Measurements from ENCODE around the gene PNPLA8. TPM values are rescaled to one million over a fixed set of nuclear protein-coding genes. Genes with fewer than 3 reads are reported as not detected.

Gene PNPLA8
- total RNA-seq, 1 donor from 2014 or later = 33.4 TPM

DNA sequence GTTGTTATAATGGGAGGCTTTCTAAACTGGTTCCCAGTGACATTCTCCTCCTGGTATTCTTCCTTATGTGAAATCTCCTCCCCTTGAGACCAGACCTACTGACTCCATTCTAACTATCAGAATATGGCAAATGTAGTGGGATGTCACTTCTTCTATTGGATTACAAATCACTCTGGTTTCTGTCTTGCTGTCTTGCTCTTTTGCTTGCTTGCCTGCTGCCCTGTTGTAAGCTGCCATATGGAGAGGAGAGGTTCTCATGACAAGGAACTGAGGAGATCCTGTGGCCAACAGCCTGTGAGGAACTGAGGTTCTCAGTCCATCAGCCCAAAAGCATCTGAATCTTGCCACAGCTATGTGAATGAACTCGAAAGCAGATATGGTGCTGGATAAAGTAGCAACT lies 65.0 kb downstream of the PNPLA8 start:
- H2AFZ ChIP-seq (replicated peaks) = no peak overlapping the region
- no peaks in the 10 kb centered on the region for H3K36me3 Mint-ChIP-seq

DNA sequence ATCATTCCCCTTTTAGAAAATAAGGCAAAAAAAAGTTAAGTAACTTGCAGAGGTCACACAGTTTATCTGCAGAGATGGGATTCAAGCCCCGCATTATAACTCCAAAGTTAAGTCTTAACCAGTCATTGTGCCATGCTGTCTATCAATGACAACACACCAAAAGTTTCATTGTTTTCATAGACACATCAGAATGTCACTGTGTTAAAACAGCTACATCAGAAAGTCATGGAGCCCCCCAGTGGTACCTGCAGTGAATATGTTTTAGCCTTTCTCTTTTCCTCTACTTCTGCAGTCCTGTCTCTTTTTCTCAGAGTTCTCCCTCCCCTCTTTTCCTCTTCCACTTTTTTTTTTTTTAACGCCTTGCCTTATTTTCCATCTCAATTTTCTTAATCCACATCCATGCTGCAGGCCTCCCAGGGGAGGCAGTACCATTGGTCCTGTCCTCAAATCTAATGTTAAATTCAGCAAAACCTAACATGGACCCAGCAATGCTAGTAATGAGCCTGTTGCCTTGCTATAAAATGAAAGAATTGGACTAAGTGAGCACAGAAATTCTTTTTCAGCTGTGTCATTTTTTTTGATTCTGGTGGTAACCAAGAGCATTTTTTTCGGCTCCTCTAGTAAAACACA lies 65.9 kb downstream of the PNPLA8 start:
- Histone ChIP-seq H3K36me3 (no peaks in the 10 kb centered on the region), H3F3A (ENCODE audit: low read depth) (peaks cover 33% of the 10 kb centered on the region), H3K4me3 (no peak overlapping the region), H3K9ac (no peak overlapping the region), H3K27ac (no peak overlapping the region), H4K20me1 (ENCODE audit: low read depth) (no peaks in the 10 kb centered on the region), H2AFZ (replicated peaks) (no peak overlapping the region), H3K4me2 (no peak overlapping the region), H3K27me3 (peaks cover 36% of the 10 kb centered on the region), H3K79me2 (ENCODE audit: low read depth) (no peaks in the 10 kb centered on the region), H3K9me3 (ENCODE audit: low read depth) (no peaks in the 10 kb centered on the region), H3K4me1 (peaks cover 6% of the 10 kb centered on the region)
- Mint-ChIP-seq H3K9me3 (no peaks in the 10 kb centered on the region), H3K27me3 (ENCODE audit: insufficient read depth, low read depth) (peaks cover 18% of the 10 kb centered on the region), H3K27ac (no peak overlapping the region), H3K4me3 (no peak overlapping the region), H3K36me3 (no peaks in the 10 kb centered on the region), H3K4me1 (peaks cover 19% of the 10 kb centered on the region)
- peak; percentile 58 for DNase-seq (ENCODE audit: low spot score)
- no peak for TF ChIP-seq EZH2phosphoT487 (IDR thresholded peaks at IDR 0.05)
- TF ChIP-seq, protein P1, sequence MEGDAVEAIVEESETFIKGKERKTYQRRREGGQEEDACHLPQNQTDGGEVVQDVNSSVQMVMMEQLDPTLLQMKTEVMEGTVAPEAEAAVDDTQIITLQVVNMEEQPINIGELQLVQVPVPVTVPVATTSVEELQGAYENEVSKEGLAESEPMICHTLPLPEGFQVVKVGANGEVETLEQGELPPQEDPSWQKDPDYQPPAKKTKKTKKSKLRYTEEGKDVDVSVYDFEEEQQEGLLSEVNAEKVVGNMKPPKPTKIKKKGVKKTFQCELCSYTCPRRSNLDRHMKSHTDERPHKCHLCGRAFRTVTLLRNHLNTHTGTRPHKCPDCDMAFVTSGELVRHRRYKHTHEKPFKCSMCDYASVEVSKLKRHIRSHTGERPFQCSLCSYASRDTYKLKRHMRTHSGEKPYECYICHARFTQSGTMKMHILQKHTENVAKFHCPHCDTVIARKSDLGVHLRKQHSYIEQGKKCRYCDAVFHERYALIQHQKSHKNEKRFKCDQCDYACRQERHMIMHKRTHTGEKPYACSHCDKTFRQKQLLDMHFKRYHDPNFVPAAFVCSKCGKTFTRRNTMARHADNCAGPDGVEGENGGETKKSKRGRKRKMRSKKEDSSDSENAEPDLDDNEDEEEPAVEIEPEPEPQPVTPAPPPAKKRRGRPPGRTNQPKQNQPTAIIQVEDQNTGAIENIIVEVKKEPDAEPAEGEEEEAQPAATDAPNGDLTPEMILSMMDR (IDR thresholded peaks at IDR 0.05) = peak; percentile 62

More for the DNA sequence above, 65.0 kb downstream of the PNPLA8 start:
- no peaks in the 10 kb centered on the region for H3K79me2 ChIP-seq (ENCODE audit: low read depth)
- H3K27ac ChIP-seq = no peak overlapping the region
- no peak overlapping the region for H3K4me2 ChIP-seq
- H3K27me3 ChIP-seq = peaks cover 26% of the 10 kb centered on the region
- Mint-ChIP-seq H3K27me3 (ENCODE audit: insufficient read depth, low read depth) (peaks cover 18% of the 10 kb centered on the region), H3K9me3 (no peaks in the 10 kb centered on the region), H3K4me1 (peaks cover 19% of the 10 kb centered on the region), H3K27ac (no peak overlapping the region), H3K4me3 (no peak overlapping the region)
- TF ChIP-seq EZH2phosphoT487 (IDR thresholded peaks at IDR 0.05) (no peak), EZH2 (IDR thresholded peaks at IDR 0.05) (no peak)
- TF ChIP-seq, protein P1 (IDR thresholded peaks at IDR 0.05) = no peak
- H3K9me3 ChIP-seq (ENCODE audit: low read depth) = no peaks in the 10 kb centered on the region
- H3K36me3 ChIP-seq = no peaks in the 10 kb centered on the region
- peaks cover 24% of the 10 kb centered on the region for H3F3A ChIP-seq (ENCODE audit: low read depth)
- no peak overlapping the region for H3K9ac ChIP-seq
- no peak for DNase-seq (ENCODE audit: low spot score)
- H4K20me1 ChIP-seq (ENCODE audit: low read depth) = no peaks in the 10 kb centered on the region
- H3K4me3 ChIP-seq = no peak overlapping the region
- H3K4me1 ChIP-seq = peaks cover 6% of the 10 kb centered on the region

DNA sequence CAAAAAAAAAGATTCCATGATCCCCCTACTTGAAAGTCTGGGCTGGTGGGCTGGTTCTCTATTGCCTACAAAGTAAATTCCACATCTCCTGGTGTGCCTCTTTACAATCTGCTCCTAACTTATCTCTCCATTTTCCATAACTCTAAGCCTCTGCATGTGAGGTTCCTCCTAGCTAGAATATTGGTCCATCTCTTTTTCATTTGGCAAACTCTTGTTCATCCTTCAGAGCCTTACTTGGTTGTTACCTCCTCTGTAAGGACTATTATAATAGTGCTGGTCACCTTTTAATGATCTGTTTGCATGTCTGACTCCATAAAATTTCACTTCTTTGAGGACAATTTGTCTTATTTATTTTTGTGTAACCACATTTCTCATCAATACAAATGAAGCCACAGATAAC lies 68.1 kb downstream of the PNPLA8 start:
- TF ChIP-seq EZH2 (IDR thresholded peaks at IDR 0.05) (no peak), EZH2phosphoT487 (IDR thresholded peaks at IDR 0.05) (no peak)
- TF ChIP-seq, protein P1 (IDR thresholded peaks at IDR 0.05) = no peak
- DNase-seq (ENCODE audit: low spot score) = no peak
- Histone ChIP-seq H4K20me1 (ENCODE audit: low read depth) (peaks cover 16% of the 10 kb centered on the region), H3K4me2 (no peak overlapping the region), H3K27ac (no peak overlapping the region), H3K4me1 (peaks cover 18% of the 10 kb centered on the region), H3K9ac (no peak overlapping the region), H3K36me3 (no peaks in the 10 kb centered on the region), H3K79me2 (ENCODE audit: low read depth) (peaks cover 16% of the 10 kb centered on the region), H3K9me3 (ENCODE audit: low read depth) (no peaks in the 10 kb centered on the region), H3K27me3 (peaks cover 55% of the 10 kb centered on the region), H3F3A (ENCODE audit: low read depth) (peaks cover 52% of the 10 kb centered on the region), H2AFZ (replicated peaks) (no peak overlapping the region), H3K4me3 (no peak overlapping the region)
- Mint-ChIP-seq H3K36me3 (no peaks in the 10 kb centered on the region), H3K4me1 (peaks cover 31% of the 10 kb centered on the region), H3K27ac (no peak overlapping the region), H3K27me3 (ENCODE audit: insufficient read depth, low read depth) (peaks cover 22% of the 10 kb centered on the region), H3K9me3 (no peaks in the 10 kb centered on the region), H3K4me3 (peak overlapping the region; percentile 86)

Measured in neural progenitor cell (in vitro differentiated cells).